Stimulated activated CD8-positive, alpha-beta memory T cell treated with anti-CD3 and anti-CD28 coated beads, Interleukin-4, amount 100 ng/mL, for 4 hours (primary cell): Measurements from ENCODE around the gene SEL1L3.
"Not testable (repeated sequence)": the region's sequence is repeated elsewhere in the genome, so short reads cannot be mapped to it uniquely, and the experiment has no call there.

Experiments
- DNase-seq, 2 donors: peaks; one replicate each; pipeline ENCODE4 v3.0.0-alpha.2; 2020; ENCODE audit warnings: low read depth in 2 of 2, low spot score in 1 of 2

SEL1L3 gene

GRCh38 chr4:25879991-25880651 lies 17.3 kb upstream of the SEL1L3 start:
- DNase-seq, result no peak

- DNase-seq, result no peak
Measured at GRCh38 chr4:25879587-25879986, 16.8 kb upstream of the SEL1L3 start.

- DNase-seq, result no peak
Measured at GRCh38 chr4:25879091-25879584, 16.4 kb upstream of the SEL1L3 start.

GRCh38 chr4:25878676-25879075 lies 15.9 kb upstream of the SEL1L3 start:
- DNase-seq, result no peak

- DNase-seq, result no peak
Measured at GRCh38 chr4:25875281-25875745, 12.5 kb upstream of the SEL1L3 start.

- DNase-seq, result no peak
Measured at GRCh38 chr4:25874655-25875054, 11.9 kb upstream of the SEL1L3 start.

- DNase-seq, result no peak
Measured at GRCh38 chr4:25873632-25874129, 10.9 kb upstream of the SEL1L3 start.

GRCh38 chr4:25872851-25873631 lies 10.3 kb upstream of the SEL1L3 start:
- no peak for DNase-seq

GRCh38 chr4:25870081-25870480 lies 7.3 kb upstream of the SEL1L3 start:
- DNase-seq, result no peak

GRCh38 chr4:25867781-25868294 lies 5.0 kb upstream of the SEL1L3 start:
- DNase-seq, result no peak

GRCh38 chr4:25866401-25866800 lies 3.6 kb upstream of the SEL1L3 start:
- not testable (repeated sequence) for DNase-seq

GRCh38 chr4:25865586-25865985 lies 2.8 kb upstream of the SEL1L3 start:
- DNase-seq, result no peak

GRCh38 chr4:25863831-25864418 lies 1.1 kb upstream of the SEL1L3 start:
- DNase-seq, result no peak

GRCh38 chr4:25863347-25863784 lies 578 bp upstream of the SEL1L3 start:
- DNase-seq, result no peak

- no peak for DNase-seq
Measured at GRCh38 chr4:25861951-25862410, 807 bp downstream of the SEL1L3 start.

GRCh38 chr4:25861280-25861950 lies 1.4 kb downstream of the SEL1L3 start:
- no peak for DNase-seq

- no peak for DNase-seq
Measured at GRCh38 chr4:25860586-25861279, 2.1 kb downstream of the SEL1L3 start.

- no peak for DNase-seq
Measured at GRCh38 chr4:25859429-25860148, 3.2 kb downstream of the SEL1L3 start.

- no peak for DNase-seq
Measured at GRCh38 chr4:25857851-25858400, 4.9 kb downstream of the SEL1L3 start.
